ENCODE data around the gene KLF11. TPM values are rescaled to one million over a fixed set of nuclear protein-coding genes. Genes with fewer than 3 reads are reported as not detected.

The KLF11 gene
- total and polyA plus RNA-seq, 2 experiments from 2014 or later: 10.2 to 11.3 TPM

- no peak overlapping the region for H3K4me3 ChIP-seq
- peaks cover 7% of the 10 kb centered on the region for H3K79me2 ChIP-seq
- no peaks in the 10 kb centered on the region for H3K9me2 ChIP-seq (replicated peaks; ENCODE audit: insufficient read depth)
- H3K9me3 ChIP-seq (ENCODE audit: low read depth): no peaks in the 10 kb centered on the region
- TF ChIP-seq CTCF (IDR thresholded peaks at IDR 0.05; ENCODE audit: poor library complexity) (no peak), EZH2 (IDR thresholded peaks at IDR 0.05; ENCODE audit: borderline replicate concordance) (no peak), EZH2phosphoT487 (IDR thresholded peaks at IDR 0.05; ENCODE audit: low read depth, severe bottlenecking, unreplicated experiment) (no peak)
- peak overlapping the region; percentile 84 for H3K4me2 ChIP-seq
- WGBS (ENCODE audit: low lambda C conversion rate, missing lambda C conversion rate): 20% methylated on average over 44 of the region's 54 CpGs
- peak overlapping the region; percentile 85 for H3K27ac ChIP-seq
- H3K27me3 ChIP-seq: no peaks in the 10 kb centered on the region
- no peaks in the 10 kb centered on the region for H3K36me3 ChIP-seq (replicated peaks; ENCODE audit: insufficient read depth, low read depth)
- H2AFZ ChIP-seq: peak overlapping the region; percentile 62
- peaks cover 4% of the 10 kb centered on the region for H4K20me1 ChIP-seq (ENCODE audit: insufficient read depth, poor library complexity, severe bottlenecking)
- DNase-seq (ENCODE audit: low spot score): peak; percentile 80
- peaks cover 14% of the 10 kb centered on the region for H3K4me1 ChIP-seq (ENCODE audit: insufficient read depth)
Observed at GRCh38 chr2:10042301-10043161, 819 bp upstream of the KLF11 start.

GRCh38 chr2:10043906-10044601 is 704 bp downstream of the KLF11 start:
- peak; percentile 98 for DNase-seq (ENCODE audit: low spot score)
- Histone ChIP-seq H3K27ac (peak overlapping the region; percentile 97), H3K4me3 (peak overlapping the region; percentile 26), H4K20me1 (ENCODE audit: insufficient read depth, poor library complexity, severe bottlenecking) (peaks cover 4% of the 10 kb centered on the region), H3K79me2 (peaks cover 8% of the 10 kb centered on the region), H3K4me1 (ENCODE audit: insufficient read depth) (peaks cover 14% of the 10 kb centered on the region), H3K27me3 (no peaks in the 10 kb centered on the region), H3K36me3 (replicated peaks; ENCODE audit: insufficient read depth, low read depth) (no peaks in the 10 kb centered on the region), H3K9me3 (ENCODE audit: low read depth) (no peaks in the 10 kb centered on the region), H3K4me2 (peak overlapping the region; percentile 93), H3K9me2 (replicated peaks; ENCODE audit: insufficient read depth) (no peaks in the 10 kb centered on the region), H2AFZ (peak overlapping the region; percentile 50)
- TF ChIP-seq EZH2 (IDR thresholded peaks at IDR 0.05; ENCODE audit: borderline replicate concordance): no peak
- no peak for TF ChIP-seq CTCF (IDR thresholded peaks at IDR 0.05; ENCODE audit: poor library complexity)
- no peak for TF ChIP-seq EZH2phosphoT487 (IDR thresholded peaks at IDR 0.05; ENCODE audit: low read depth, severe bottlenecking, unreplicated experiment)
- 47% methylated on average over 28 of the region's 90 CpGs for WGBS (ENCODE audit: low lambda C conversion rate, missing lambda C conversion rate)

GRCh38 chr2:10045561-10046355 is 2.4 kb downstream of the KLF11 start:
- Histone ChIP-seq H3K27me3 (no peaks in the 10 kb centered on the region), H3K9me2 (replicated peaks; ENCODE audit: insufficient read depth) (no peaks in the 10 kb centered on the region), H3K9me3 (ENCODE audit: low read depth) (no peaks in the 10 kb centered on the region), H3K4me3 (no peak overlapping the region), H3K4me1 (ENCODE audit: insufficient read depth) (peaks cover 14% of the 10 kb centered on the region), H3K4me2 (no peak overlapping the region), H3K79me2 (peaks cover 10% of the 10 kb centered on the region), H3K27ac (no peak overlapping the region), H4K20me1 (ENCODE audit: insufficient read depth, poor library complexity, severe bottlenecking) (peaks cover 4% of the 10 kb centered on the region), H3K36me3 (replicated peaks; ENCODE audit: insufficient read depth, low read depth) (no peaks in the 10 kb centered on the region), H2AFZ (no peak overlapping the region)
- 92% methylated on average over 20 of the region's 20 CpGs for WGBS (ENCODE audit: low lambda C conversion rate, missing lambda C conversion rate)
- DNase-seq (ENCODE audit: low spot score): no peak
- TF ChIP-seq CTCF (IDR thresholded peaks at IDR 0.05; ENCODE audit: poor library complexity) (no peak), EZH2 (IDR thresholded peaks at IDR 0.05; ENCODE audit: borderline replicate concordance) (no peak), EZH2phosphoT487 (IDR thresholded peaks at IDR 0.05; ENCODE audit: low read depth, severe bottlenecking, unreplicated experiment) (no peak)

Measured in hepatocyte (in vitro differentiated cells).